Endothelial cell of umbilical vein (primary cell): ENCODE measurements around the gene TFDP1. TPM values are rescaled to one million over a fixed set of nuclear protein-coding genes. Genes with fewer than 3 reads are reported as not detected.

Source experiments
- BruUV-seq: library from RNA; stranded (reverse); fragments of 400-500 nt; replicated peaks from 2 replicates; lab custom pipeline; 2021; lab: Mats Ljungman, UMichigan
- CTCF ChIA-PET: fragments of 300-600, 350-600 bp; sonication (Branson Sonifier 250); formaldehyde crosslinking; loops from one replicate; lab custom pipeline; 2021; ENCODE audit warnings: antibody characterized with exemption, inconsistent platforms; lab: Charles Lee
- POLR2A ChIA-PET: fragments of 300-600, 350-600 bp; sonication (Branson Sonifier 250); formaldehyde crosslinking; loops from one replicate; lab custom pipeline; 2021; ENCODE audit warnings: antibody characterized with exemption, inconsistent platforms; lab: Charles Lee
- DNase-seq: peaks from one replicate; pipeline ENCODE4 v3.0.0-alpha.2; 2011; ENCODE audit warnings: low read depth, low spot score
- FAIRE-seq: peaks from 2 replicates; lab custom pipeline; 2011; peaks lifted over from hg19 to GRCh38; lab: Jason Lieb, UNC
- H2AFZ ChIP-seq: 2 replicates; pipeline ENCODE4 v1.6.0; 2012; ENCODE audit warnings: low read depth, low read length, control low read depth, inconsistent platforms
- H3K27ac ChIP-seq: 2 replicates; pipeline ENCODE4 v1.5.1; 2011; ENCODE audit warnings: low read depth, mild to moderate bottlenecking, control low read depth, low read length, moderate library complexity; ENCODE audit not compliant: insufficient read depth
- H3K27me3 ChIP-seq, 2 experiments: 2 replicates each; pipeline versions ENCODE4 v1.6.0 to v1.6.1; 2011; ENCODE audit warnings: low read length in 2 of 2, mixed read lengths in 1 of 2; ENCODE audit not compliant: control insufficient read depth in 2 of 2, insufficient read depth in 2 of 2
- H3K36me3 ChIP-seq, 2 experiments: 2 replicates in 1 of 2; 3 replicates in 1 of 2; pipeline ENCODE4 v1.5.1; 2011; ENCODE audit warnings: low read length in 2 of 2, mild to moderate bottlenecking in 1 of 2, moderate library complexity in 1 of 2; ENCODE audit not compliant: control insufficient read depth in 2 of 2, insufficient read depth in 2 of 2; ENCODE audit errors: extremely low read depth in 1 of 2
- H3K4me1 ChIP-seq: 3 replicates; pipeline ENCODE4 v1.5.1; 2011; ENCODE audit warnings: mild to moderate bottlenecking, low read length; ENCODE audit not compliant: control insufficient read depth, insufficient read depth; ENCODE audit errors: extremely low read depth
- H3K4me2 ChIP-seq: 2 replicates; pipeline ENCODE4 v1.6.1; 2011; ENCODE audit warnings: low read length, control low read depth, mixed read lengths; ENCODE audit not compliant: insufficient read depth
- H3K4me3 ChIP-seq, 3 experiments: fragments of 200-600 bp in 1 of 3; sonication (generic), shearing (Covaris generic) in 1 of 3; replicated peaks in 1 of 3; 2 replicates each; pipeline ENCODE4 v1.5.1; 2011 to 2016; ENCODE audit warnings: control low read depth in 3 of 3, low read length in 3 of 3, mild to moderate bottlenecking in 2 of 3, inconsistent platforms in 1 of 3, low read depth in 1 of 3, moderate library complexity in 1 of 3; ENCODE audit not compliant: insufficient read depth in 1 of 3
- H3K79me2 ChIP-seq: 2 replicates; pipeline ENCODE4 v1.6.0; 2012; ENCODE audit warnings: low read length, inconsistent platforms; ENCODE audit not compliant: control insufficient read depth, insufficient read depth
- H3K9ac ChIP-seq: replicated peaks from 2 replicates; pipeline ENCODE3; 2011; ENCODE audit warnings: low read length, control low read depth; ENCODE audit not compliant: insufficient read depth; ENCODE audit errors: extremely low read depth
- H3K9me1 ChIP-seq: replicated peaks from 3 replicates; pipeline ENCODE4 v1.6.0; 2011; ENCODE audit warnings: mild to moderate bottlenecking, low read length; ENCODE audit not compliant: control insufficient read depth, insufficient read depth; ENCODE audit errors: extremely low read depth
- H3K9me3 ChIP-seq: replicated peaks from 2 replicates; pipeline ENCODE4 v1.5.1; 2012; ENCODE audit warnings: low read length, inconsistent platforms; ENCODE audit not compliant: control insufficient read depth, insufficient read depth
- H4K20me1 ChIP-seq: replicated peaks from 2 replicates; pipeline ENCODE3; 2011; ENCODE audit warnings: mild to moderate bottlenecking, low read length; ENCODE audit not compliant: control insufficient read depth, insufficient read depth; ENCODE audit errors: extremely low read depth
- CTCF ChIP-seq, 2 donors: IDR thresholded peaks; 1 replicate in 1 of 2; 2 replicates in 1 of 2; pipeline ENCODE4 v1.5.1; 2011; ENCODE audit warnings: low read length in 2 of 2, mild to moderate bottlenecking in 2 of 2, moderate library complexity in 2 of 2, control low read depth in 1 of 2, inconsistent platforms in 1 of 2, low read depth in 1 of 2; ENCODE audit not compliant: insufficient read depth in 1 of 2; ENCODE audit errors: extremely low read depth in 1 of 2
- EZH2 ChIP-seq: IDR thresholded peaks from 2 replicates; pipeline ENCODE4 v1.6.1; 2012; ENCODE audit warnings: borderline replicate concordance, low read depth, mild to moderate bottlenecking, moderate library complexity, low read length, inconsistent platforms; ENCODE audit not compliant: severe bottlenecking
- FOS ChIP-seq: IDR thresholded peaks from 2 replicates; pipeline ENCODE4 v1.6.1; 2011; ENCODE audit warnings: mild to moderate bottlenecking, low read length, moderate library complexity, borderline replicate concordance; ENCODE audit not compliant: insufficient read depth
- GATA2 ChIP-seq: IDR thresholded peaks from 2 replicates; pipeline ENCODE4 v1.7.0; 2011; ENCODE audit warnings: low read depth, mild to moderate bottlenecking, moderate library complexity, mixed read lengths, low read length; ENCODE audit not compliant: insufficient read length, insufficient read depth
- JUN ChIP-seq: IDR thresholded peaks from 2 replicates; pipeline ENCODE4 v1.6.1; 2011; ENCODE audit warnings: borderline replicate concordance, low read depth; ENCODE audit not compliant: insufficient read length, insufficient read depth
- MYC ChIP-seq: IDR thresholded peaks from one replicate; pipeline ENCODE4 v1.6.1; 2011; ENCODE audit warnings: mild to moderate bottlenecking, low read depth, low read length
- POLR2A ChIP-seq: IDR thresholded peaks from 2 replicates; pipeline ENCODE4 v1.6.1; 2012; ENCODE audit warnings: low read depth, mild to moderate bottlenecking, control low read depth, low read length
- POLR2AphosphoS5 ChIP-seq: IDR thresholded peaks from 2 replicates; pipeline ENCODE4 v1.6.1; 2012; ENCODE audit warnings: low read depth, mild to moderate bottlenecking, control low read depth, low read length, moderate library complexity; ENCODE audit not compliant: insufficient read depth
- dilution Hi-C: fragments of 300-500 bp; cut with MboI; formaldehyde crosslinking; loops from one replicate; pipeline ENCODE4 v1.15.0; 2019; ENCODE audit warnings: low sequenced_read_pairs; ENCODE audit not compliant: extremely low pct_ligation_motif_present
- intact Hi-C: fragments of 100-400 bp; cut with micrococcal nuclease; formaldehyde crosslinking; loops from one replicate; pipeline ENCODE4 v1.10.0; 2022
- polyA plus RNA-seq, 4 experiments: library from polyadenylated mRNA; depleted of rRNA in 3 of 4; stranded (reverse) in 3 of 4; unstranded in 1 of 4; fragments of >200 nt; gene quantifications; 2 replicates each; pipeline versions ENCODE4 v1.2.1 to v1.2.3, GENCODE V29; 2011 to 2012; ENCODE audit warnings: missing spikeins in 1 of 4
- total RNA-seq: library from RNA; stranded (reverse); gene quantifications from 2 replicates; pipeline ENCODE4 v1.2.3, GENCODE V29; 2021
- TF ChIP-seq, protein P1 (sequence below): IDR thresholded peaks from 2 replicates; pipeline ENCODE4 v1.6.1; 2011; ENCODE audit not compliant: insufficient read depth, insufficient read length

TFDP1 gene
- total and polyA plus RNA-seq, 2 donors (not counting 3 experiments of a cell fraction or from before 2014, with no cell fraction given): 64.3 to 137 TPM

DNA sequence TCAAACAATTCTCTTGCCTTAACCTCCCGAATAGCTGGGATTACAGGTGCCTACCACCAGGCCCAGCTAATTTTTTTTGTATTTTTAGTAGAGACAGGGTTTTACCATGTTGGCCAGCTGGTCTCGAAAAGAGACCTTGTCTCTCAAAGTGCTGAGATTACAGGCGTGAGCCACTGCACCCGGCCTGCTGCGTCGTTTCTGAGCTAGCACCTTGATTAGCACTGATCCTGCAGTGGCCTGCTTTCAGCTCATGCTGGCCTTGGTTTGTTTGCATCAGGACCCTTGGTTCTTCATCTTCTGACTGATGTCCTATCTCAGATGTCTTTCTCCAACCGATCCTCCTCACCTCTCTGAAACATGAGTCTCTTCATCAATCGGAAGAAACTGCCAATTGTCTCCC is 4.9 kb upstream of the TFDP1 start:
- DNase-seq (no peak), FAIRE-seq (no peak)
- BruUV-seq: no TSS peak
- Histone ChIP-seq H3K4me1 (no peaks in the 10 kb centered on the region), H3K4me3 (no peak overlapping the region), H3K9ac (no peak overlapping the region), H3K27me3 (peaks cover 5 to 37% of the 10 kb centered on the region in 2 experiments), H4K20me1 (no peaks in the 10 kb centered on the region), H3K9me3 (no peaks in the 10 kb centered on the region), H3K4me2 (no peak overlapping the region), H3K27ac (no peak overlapping the region), H3K9me1 (no peaks in the 10 kb centered on the region), H3K36me3 (no peaks in the 10 kb centered on the region), H3K79me2 (no peaks in the 10 kb centered on the region), H2AFZ (no peak overlapping the region)
- intact Hi-C loops: no loop called here
- POLR2A ChIA-PET: no interaction called here
- CTCF ChIA-PET: interaction anchor here (1.2 kb wide), 1 partner anchor 17 kb away, joined by 4 read pairs; no protein-coding TSS in a partner anchor
- TF ChIP-seq, protein P1, sequence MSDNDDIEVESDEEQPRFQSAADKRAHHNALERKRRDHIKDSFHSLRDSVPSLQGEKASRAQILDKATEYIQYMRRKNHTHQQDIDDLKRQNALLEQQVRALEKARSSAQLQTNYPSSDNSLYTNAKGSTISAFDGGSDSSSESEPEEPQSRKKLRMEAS: no peak
- no peak for TF ChIP-seq EZH2
- TF ChIP-seq FOS: no peak
- no peak for TF ChIP-seq MYC
- no peak for TF ChIP-seq POLR2AphosphoS5
- TF ChIP-seq JUN: no peak
- no peak for TF ChIP-seq POLR2A
- no peak for TF ChIP-seq CTCF (IDR thresholded peaks at IDR 0.05; ENCODE audit: extremely low read depth in 1 of 2, insufficient read depth in 1 of 2, low read depth in 1 of 2, low read length in 2 of 2)
- no peak for TF ChIP-seq GATA2
- dilution Hi-C loops: no loop called here
